NCI-H1092 treated with DMSO at 0.1 percent for 48 hours (cell line): ENCODE results near the gene ZMIZ1.
A peak's percentile ranks its signal among the peaks of the same experiment; 100 is the strongest.

Experiments
- DNase-seq: peaks from one replicate; lab custom pipeline; 2025; lab: John Stamatoyannopoulos, UW

The ZMIZ1 gene

GRCh38 chr10:79176052-79176501 lies 107.3 kb downstream of the ZMIZ1 start:
- DNase-seq = peak; percentile 5

GRCh38 chr10:79176949-79177602 lies 108.3 kb downstream of the ZMIZ1 start:
- no peak for DNase-seq

GRCh38 chr10:79178070-79178576 lies 109.4 kb downstream of the ZMIZ1 start:
- no peak for DNase-seq

- peak; percentile 88 for DNase-seq
Measured at GRCh38 chr10:79178614-79179163, 109.9 kb downstream of the ZMIZ1 start.

- DNase-seq = peak; percentile 80
Measured at GRCh38 chr10:79179164-79179956, 110.6 kb downstream of the ZMIZ1 start.

- DNase-seq = peak; percentile 50
Measured at GRCh38 chr10:79179957-79180309, 111.2 kb downstream of the ZMIZ1 start.

- DNase-seq = no peak
Measured at GRCh38 chr10:79180414-79181221, 111.9 kb downstream of the ZMIZ1 start.

- DNase-seq = no peak
Measured at GRCh38 chr10:79181227-79181626, 112.5 kb downstream of the ZMIZ1 start.

GRCh38 chr10:79181698-79182521 lies 113.1 kb downstream of the ZMIZ1 start:
- no peak for DNase-seq

GRCh38 chr10:79182781-79183467 lies 114.2 kb downstream of the ZMIZ1 start:
- no peak for DNase-seq

GRCh38 chr10:79183468-79183865 lies 114.7 kb downstream of the ZMIZ1 start:
- no peak for DNase-seq

GRCh38 chr10:79184145-79184625 lies 115.4 kb downstream of the ZMIZ1 start:
- peak; percentile 53 for DNase-seq

GRCh38 chr10:79184657-79185056 lies 115.9 kb downstream of the ZMIZ1 start:
- no peak for DNase-seq

- no peak for DNase-seq
Measured at GRCh38 chr10:79185067-79185774, 116.5 kb downstream of the ZMIZ1 start.

- DNase-seq = no peak
Measured at GRCh38 chr10:79185796-79186374, 117.1 kb downstream of the ZMIZ1 start.

- DNase-seq = no peak
Measured at GRCh38 chr10:79186486-79187120, 117.8 kb downstream of the ZMIZ1 start.

GRCh38 chr10:79187121-79187940 lies 118.6 kb downstream of the ZMIZ1 start:
- no peak for DNase-seq
